Non-pigmented ciliary epithelial cell (primary cell): Measurements from ENCODE around the gene KXD1.

Source experiments
- DNase-seq: peaks from one replicate; pipeline ENCODE4 v3.0.0-alpha.2; 2010; ENCODE audit warnings: low read depth

Gene KXD1

DNA sequence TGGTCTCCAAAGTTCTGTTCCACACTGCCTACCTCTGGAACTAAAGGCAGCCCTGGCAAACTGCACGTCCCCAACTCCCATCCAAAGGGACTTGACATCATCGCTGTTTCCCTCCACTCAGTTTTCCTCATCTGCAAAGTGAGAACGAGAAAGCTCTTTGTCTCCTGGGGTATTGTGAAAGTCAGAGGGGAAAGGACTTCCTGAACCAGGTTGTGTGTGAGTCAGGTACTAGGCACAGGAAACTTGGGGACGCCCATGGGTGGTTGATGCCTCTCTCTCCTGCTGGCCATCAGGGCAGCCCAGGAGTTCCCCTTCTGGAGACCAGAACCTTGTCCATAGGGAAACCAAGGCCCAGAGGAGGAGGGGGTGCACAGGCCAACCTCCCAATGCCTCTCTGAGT, 44.2 kb downstream of the KXD1 start:
- no peak for DNase-seq

DNA sequence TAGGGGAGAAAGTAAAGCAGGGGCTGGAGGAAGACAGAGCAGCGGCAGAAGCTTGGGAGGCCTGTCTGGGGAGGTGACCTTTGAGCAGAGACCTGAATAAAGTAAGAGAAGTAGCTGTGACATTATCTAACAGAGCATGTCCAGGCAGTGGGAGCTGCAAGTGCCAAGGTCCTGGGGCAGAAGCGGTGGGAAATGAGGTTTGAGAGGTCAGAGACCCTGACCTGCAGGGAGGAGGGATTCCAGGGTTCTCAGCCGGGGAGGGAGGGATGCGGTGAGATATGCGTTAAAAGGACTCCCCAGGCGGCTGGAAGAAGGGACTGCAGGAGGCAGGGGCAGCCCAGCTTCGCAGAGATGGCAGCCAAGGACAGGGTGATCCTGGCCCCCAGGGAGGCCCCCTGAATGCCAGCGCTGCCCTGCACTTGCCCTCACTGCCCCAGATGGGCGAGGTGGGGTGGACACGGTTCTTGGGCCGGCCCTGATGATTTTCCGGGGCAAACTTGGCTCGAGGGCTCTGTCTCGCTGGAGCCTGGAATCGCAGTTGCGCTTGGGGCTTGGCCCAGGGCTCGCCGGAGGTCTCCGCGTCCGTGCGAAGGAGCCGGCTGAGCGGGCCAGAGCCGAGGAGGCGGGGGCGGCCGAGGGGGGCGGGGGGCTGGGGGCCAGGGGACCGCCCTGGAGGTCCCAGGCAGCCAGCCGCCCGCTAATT, 45.7 kb downstream of the KXD1 start:
- no peak for DNase-seq

DNA sequence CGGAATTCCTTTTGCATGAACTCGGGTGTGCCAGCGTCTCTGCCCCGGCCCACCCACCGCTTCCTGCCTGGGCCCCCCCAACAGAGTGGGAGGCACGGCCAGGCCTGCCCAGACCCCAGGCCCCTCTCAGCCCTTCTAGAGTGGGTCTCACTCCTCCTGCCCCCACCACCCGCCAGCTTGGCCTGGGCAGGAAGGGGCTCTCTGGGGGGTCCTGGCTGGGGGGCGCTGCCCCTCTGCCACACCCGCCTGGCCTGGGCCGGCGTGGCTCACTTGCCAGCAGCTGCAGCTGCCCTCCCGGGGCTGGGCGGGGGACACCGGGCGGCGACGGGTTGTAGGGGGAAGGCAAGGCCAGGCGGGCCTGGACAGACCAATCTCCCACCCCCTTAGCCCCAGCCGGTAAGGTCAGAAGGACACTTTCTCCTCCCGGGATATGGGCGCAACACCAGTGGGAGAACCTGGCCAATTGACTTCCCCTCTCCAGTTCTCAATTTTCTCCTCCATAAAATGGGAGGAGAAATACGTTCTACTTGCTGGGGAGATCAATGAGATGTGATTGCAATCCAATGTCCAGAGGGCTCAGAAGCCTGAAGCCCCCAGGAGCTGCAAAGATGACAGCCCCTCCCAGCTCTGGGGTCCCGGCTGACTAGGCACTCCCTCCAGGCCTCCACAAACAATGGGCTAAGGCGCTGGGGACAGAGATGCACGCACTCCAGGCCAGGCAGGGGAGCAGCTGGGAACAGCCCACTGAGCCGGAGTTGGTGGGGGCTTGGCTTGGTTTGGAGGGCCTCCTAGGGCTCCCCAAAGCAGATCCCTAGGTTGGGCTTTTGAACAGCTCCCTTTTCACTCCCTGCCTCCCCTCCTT, 46.5 kb downstream of the KXD1 start:
- no peak for DNase-seq

DNA sequence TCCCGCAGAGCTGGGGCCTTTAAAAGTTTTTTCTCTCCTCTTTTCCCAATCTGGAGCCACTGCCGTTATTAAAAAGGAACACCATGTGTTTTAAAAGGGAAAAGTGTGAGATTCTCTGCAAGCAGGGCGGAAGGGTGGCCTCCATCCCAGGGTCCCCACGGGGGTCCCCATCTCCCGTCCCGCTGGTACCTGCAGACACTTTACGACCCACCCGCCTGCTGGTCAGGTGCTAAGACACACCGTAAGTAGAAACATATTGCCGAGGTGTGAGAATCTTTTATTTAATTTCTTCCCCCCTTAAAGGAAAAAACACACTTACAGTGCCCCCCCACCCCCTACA, 47.1 kb downstream of the KXD1 start:
- no peak for DNase-seq

DNA sequence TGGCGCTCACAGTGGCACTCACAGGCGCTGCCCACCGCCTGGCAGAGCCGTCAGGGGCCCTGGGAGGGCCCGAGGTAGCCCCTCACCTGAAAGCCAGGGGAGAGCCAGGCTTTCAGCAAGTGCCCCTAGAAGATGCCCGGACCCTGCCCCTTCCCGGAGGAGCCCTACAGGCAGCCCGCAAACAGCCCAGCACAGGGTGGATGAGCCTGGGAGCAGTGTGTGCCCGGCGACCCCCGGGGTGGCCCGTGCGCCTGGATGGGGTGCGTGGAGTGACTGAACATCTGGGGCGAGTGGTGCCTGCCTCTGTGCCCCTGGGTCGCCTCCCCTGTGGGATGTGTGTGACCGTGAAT, 47.5 kb downstream of the KXD1 start:
- DNase-seq: no peak

DNA sequence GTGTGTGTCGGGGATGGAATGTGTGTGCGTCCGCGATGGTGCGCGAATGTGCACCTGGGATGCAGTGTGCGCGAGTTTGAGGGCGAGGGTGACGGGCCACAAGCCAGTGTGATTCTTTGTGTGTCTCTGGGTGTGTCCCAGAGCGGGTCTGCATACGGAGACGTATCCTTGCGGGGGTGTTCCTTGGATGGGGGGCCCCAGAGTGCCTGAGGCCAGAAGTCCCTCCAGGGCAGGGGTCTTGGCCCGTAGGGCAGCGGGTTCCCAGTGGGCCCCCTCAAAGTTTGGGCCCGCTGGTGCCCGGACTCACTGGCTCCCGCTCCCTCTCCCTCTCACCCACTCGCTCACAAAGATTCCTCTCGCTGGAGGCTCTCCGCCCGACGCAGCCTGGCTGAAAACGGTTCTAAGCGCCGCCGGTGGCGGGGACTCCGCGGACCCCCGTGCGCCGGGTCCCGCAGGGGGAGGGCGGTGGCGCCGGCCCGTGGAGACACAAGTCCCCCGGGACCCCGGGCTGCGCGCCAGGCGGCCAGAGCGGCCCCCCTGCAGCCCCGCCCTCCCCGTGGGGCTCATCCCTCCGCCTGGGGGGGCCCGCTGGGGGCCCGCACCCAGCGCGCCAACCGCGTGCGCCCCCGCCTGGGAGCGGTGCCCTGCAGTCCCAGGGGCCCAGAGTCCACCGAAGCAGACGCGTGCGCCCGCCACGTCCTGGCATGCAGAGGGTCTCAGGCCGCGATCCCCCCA, 48.0 kb downstream of the KXD1 start:
- no peak for DNase-seq

DNA sequence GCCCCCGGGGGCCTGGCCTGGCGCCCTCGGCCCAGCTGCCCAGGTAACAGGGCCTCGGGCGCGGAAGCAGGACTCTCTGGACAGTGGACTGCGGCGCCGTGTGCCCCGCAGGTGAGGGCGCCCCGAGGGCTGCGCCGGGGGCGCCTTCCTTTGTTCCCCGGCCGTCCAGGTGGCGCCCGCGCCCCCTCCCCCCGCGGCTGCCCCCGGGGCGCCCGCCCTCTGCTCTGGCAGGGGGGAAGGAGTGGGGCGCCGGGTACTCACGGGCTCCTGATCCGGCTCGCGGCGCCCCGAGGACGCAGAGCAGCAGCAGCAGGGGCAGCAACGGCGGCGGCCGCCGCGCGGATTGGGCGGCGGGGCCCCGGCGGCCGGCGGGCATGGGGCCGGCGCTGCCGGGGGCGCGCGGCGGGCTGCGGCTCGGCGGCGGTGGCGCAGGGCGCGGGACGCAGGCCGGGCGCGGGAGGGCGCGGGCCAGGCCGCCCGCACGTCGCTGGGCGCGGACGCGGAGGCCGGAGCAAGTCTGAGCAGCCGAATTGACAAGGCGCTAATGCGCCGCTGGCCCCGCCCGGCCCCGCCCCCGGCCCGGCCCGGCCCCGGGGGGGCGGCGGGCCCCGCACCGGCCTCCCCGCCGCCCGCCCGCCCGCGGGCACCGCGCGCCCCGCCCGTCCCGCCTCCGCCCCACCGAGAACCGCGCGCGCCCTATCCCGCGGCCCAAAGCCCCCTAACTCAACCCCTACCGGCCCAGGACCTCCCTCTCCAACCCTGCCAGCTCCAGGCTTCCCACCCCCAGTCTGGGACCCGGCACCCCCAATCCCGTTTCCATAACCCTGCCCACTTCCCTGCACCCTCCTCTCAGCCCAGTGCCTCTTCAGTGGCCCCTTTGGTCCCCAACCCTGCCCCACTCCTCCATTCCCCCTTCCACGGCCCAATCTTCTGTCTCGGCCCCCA, 48.9 kb downstream of the KXD1 start, which contains the start of gene CRLF1:
Gene CRLF1 (minus strand): TSS at position 519 of the 945 bp plus-strand sequence. CDS start 143 bp downstream, at position 376.
- no peak for DNase-seq

DNA sequence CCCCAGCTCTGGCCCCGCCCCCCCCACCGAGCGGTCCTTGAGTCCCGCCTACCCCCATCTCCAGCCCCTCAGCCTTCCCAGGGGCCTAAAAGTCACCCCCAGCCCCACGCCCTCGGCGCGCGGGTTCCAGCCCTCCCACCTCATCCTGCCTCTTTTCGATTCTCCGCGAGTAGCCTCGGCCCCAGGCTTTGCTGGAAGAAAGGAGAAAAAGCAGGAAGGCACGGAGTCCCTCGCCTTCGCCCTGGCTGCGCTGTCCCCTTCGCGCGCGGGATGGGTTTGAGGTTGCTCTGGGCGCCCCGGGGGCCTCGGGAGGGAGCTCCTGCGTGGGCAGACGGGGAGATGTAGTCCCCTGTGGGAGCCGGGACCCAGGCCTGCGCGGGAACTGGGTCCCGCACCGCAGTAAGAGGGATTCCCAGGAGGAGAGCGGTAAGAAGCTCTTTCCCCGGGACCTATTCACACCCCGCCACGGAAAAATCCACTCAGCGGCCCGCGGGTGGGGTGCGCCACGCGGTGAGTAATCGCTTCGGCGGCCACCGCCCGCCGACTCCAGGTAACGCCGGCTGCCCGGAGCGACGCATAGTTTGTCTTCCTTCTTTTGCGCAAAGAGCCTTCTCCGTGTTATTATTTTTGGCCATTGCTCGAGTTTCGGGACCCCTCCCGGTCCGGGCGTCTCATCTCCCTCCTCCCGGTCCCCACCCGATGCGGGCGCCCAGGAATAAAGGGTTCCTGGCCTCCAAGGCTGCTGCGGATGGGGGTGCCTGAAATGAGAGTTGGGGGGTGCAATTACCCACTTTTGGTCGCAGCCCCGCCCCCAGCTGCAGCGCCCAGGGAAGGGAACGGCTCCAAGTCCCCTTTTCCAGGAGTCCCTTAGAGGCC, 49.8 kb downstream of the KXD1 start:
- DNase-seq: no peak

DNA sequence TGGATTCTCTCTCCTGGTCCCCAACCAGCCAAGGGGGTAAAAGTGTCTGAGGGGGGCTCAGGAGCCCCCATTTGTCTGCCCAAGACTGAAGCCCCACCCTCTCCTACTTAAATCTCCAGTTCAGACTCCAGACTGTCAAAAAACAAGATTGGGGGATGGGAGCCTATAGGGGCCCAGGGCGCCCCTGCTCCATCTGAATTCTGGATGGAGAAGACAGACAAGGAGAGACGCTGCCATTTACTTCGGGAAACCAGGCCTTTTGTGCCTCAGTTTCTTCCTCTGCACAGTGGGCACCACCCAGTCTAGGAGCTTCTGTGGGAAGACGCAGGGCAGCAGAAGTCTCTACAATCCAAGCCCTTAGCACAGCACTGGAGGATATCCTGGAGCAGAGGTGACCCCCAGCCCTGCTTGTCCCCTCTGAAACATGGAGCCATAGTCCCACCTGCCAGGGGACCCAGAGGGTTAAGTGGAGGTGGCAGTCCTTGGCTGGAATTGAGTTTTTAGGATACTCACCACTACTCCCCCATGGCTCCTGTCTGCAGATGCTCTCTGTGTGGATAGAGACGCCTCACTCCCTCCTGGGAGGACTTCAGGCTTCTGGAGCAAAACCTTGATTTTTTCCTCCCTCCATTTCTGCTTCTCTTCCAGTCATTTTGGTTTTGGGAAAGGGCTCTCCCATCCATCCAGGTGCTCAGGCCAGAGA, 50.6 kb downstream of the KXD1 start:
- DNase-seq: no peak

DNA sequence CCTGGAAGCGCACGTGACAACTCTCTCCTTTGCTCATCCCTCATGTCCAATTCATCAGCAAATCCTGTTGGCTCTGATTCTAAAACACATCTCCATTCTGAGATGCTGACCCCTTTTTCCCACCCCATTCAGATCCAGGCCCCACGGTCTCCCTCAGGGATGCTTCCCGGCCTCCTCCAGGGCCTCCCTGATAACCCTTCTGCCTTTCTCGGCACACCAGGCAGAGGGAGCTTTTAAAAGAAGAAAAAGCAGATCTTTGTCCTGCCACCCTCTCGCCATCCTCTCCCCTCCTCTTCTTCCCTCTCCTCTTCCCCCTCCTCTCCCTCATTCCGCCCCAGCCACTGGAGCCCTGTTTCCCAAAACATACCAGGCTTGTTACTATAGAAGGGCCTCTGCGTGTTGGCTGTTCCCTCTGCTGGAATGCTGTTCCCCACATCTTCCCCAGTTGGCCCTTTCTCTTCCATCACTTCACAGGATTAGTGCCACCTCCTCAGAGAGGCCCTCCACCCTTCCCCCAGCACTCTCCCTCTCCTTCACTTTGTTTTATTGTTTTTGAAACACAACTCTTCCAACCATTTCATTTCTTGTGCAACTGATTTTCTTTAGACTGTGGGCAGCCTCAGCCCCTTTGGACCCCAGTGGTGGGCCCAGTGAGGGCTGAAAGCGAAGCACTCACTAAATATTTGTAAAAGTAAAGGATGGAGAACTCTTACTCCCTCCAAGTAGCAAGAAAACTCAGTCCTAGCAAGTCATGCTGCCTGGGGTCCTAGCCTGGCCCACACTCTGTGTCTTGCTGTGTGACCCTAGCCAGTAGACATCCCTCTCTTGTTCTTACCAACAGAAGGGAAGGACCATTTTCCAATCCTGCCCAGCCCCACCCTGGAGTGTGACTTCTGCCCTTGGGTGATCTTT, 51.4 kb downstream of the KXD1 start:
- DNase-seq: no peak

DNA sequence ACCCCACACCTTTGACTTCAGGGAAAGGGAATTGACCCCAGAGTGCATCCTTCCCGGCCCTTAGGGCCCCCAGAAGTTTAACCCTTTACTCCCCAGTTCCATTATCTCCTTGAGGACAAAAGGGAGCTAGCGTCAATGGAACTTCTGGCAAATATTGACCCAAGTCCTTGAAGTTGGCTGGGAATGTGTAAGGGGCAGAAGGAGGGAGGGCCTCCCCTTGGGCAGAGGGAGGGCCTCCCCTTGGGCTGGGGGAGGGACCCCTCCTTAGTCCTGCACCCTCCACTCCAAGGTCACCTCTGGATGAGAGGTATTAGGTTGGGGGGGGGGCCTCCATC, 52.0 kb downstream of the KXD1 start:
- DNase-seq: no peak

DNA sequence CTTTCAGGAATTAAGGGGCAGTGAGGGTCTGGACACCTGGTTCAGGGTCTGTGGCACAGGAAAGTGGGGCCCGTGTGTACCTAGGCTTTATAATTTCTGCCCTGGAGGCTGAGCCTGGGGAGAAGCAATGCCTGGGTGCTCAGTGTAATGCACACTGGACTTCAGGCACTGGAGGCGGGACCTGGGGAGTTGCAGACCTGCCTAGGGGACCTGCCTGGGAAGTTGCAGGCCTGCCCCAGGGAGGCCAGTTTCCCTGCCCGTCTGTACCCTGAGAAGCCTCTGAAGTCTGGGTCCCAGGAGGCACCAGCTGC, 52.5 kb downstream of the KXD1 start:
- DNase-seq: no peak

DNA sequence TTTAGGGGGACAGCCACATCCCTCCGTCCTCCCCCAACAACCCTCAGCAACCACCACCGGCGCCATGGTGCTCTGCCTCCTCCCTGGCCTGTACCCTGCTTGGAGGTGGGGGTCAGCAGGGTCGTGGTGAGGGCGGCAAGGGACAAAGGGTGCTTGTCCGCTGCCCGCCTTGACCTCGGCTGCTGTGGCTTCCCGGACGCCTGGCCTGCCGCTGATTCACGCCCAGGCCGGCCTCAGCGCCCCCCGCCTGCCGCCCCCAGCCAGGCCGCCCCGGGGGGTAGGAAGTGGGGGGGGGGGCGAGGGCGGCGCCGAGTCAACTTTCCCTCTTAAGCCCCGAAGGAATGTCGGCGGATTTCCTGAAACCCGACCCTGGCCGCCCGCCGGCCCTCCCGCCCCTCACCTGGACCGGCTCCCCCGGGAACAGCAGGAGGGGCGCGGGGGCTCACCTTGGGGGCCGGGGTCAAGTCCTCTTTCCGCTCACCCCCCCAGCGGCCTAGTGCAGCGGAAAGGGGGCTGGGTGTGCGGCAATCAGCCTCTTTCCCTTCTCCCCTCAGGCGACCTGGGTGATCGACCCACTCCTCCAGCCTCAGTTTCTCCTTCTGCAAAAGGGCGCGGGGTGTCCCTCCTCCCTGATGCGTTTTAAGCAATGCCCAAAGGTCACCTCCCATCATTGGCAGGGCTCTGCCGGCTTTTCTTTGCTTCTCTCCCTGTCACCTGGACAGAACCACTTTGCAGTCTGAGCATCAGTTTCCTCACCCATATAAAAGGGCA, 53.1 kb downstream of the KXD1 start:
- no peak for DNase-seq

DNA sequence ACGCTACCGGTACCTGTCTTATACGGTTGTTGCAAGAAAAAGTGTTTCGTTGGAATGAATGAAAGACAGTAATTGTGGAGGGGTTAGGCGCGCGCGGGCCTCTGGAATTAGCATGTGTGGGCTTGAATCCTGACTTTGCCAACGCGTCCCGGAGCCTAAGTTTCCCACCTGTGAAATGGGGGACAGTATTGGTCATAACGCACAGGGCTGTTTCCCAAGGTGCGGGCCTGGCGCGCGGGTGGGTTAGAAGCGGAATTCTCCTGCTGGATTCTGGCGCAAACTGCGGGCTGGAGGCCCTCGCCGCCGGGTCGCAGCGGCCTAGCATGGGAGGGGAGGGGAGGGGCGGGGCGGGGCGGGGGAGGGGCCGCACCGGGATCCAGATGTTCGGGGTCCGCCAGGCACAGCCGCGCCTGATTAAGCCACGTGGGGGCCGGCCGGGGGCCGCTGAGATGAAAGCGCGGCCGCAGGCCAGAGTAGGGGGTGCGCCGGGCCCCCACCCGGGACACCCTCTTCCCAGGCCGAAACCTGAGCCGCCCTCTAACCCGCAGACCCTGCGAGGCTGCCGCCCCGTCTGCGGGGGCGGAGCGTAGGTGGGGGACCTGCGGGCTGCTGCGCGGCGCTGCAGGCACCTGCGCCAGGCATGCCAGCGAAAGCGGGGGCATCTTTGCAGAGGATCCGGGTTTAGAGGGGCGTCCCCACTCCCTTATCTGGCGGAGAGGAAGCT, 53.8 kb downstream of the KXD1 start:
- no peak for DNase-seq

DNA sequence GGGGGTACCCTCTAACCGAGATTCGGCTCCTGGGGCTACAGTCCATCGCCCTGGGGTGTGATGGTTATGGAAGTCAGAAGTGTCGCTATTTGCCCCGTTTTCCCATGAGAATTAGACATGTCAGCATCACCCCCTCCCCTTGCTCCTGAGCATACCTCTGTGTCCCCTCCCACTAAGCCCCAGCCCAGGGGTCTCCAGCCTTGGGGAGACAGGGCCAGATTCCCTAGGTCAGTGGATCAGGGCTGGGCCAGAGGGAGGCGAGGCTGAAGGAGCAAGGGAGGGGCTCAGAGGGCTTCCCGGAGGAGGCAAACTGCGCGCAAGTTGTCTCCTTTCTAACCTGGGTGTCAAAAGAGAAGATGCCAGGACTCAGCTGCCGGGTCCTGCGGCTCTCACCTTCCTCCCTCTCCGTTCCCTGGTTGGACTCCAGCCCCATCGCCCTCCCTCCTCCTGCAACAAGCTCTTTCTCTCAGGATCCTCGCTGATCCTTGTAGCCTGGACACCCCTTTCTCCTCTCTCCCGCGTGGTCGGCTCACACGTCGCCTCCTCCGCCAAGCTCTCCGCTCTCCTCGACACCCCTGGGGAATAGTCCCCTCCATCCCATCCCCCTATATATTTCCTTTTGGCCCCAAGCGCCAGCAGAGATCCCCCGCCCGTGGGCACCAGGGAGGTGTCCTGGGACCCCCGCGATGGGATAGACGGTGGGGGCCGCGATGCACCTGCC, 54.5 kb downstream of the KXD1 start:
- DNase-seq: no peak

DNA sequence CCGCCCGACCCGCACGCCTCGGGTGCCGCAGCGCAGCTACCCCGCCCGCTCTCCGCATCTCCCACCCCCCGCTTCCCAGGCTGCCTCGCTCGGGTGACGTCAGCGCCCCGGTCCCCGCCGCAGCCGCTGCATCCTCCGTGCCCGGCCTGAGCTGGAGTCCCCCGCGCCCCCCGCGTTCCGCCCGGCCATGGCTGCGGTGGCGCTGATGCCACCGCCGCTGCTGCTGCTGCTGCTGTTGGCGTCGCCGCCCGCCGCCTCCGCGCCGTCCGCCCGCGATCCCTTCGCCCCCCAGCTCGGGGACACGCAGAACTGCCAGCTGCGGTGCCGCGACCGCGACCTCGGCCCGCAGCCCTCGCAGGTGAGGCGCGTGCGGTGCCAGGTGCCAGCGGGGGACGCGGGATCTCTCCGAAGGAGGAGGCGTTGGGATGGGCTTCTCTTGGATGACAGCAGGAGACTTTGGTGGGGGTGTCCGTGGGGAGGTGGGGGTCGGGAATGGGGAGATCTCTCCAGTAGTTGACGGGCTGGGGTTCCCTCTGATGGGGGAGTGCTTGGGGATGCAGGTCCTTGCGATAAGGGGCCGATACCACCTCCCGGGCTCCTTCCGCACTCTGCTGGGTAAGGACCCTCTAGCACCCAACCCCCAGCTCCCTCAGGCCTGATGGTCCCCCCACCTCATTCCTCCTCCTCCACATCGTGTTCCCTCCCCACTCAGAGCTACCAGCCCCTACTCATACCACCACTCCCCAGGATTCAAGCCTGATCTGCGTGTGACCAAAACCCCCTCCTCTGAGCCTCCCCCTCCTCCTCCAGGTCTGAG, 55.3 kb downstream of the KXD1 start, which contains the start of gene TMEM59L:
Gene TMEM59L (plus strand): TSS at position 99 of the 817 bp plus-strand sequence. CDS start 89 bp downstream, at position 188.
- DNase-seq: no peak
